Midbrain (tissue), 1 donor: ENCODE data around the gene XYLT1.

Source experiments
- DNase-seq: peaks from one replicate; lab custom pipeline; 2025; lab: John Stamatoyannopoulos, UW

The XYLT1 gene

DNA sequence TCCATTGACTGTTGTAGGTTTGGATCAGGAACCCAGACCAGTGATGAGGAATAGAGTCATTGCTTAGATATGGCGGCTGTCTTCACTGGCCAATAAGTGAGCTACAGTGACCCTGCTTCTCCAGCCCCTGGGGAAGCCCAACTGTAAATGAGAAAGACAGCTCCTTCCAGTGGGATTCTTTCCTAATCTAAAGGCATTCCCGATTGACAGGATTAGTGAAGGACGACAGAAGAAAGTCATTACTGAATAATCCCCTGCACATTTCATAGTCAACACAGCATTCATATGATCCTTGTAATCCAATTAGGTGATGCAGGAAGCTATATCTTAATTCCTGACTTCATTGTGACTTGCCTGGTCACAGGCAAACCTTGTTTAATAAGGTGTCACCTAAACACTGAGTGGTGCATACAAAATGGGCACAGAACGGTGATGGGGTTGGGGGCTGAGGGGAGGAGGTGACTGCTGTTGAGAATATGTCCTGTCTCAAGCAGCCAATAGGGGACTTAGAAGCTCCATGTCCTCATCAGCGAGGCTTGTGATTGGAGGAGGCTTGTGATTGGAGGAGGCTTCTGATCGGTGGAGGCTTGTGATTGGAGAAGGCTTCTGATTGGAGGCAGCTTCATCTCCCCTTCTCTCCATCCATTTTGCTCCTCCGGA, 242.6 kb downstream of the XYLT1 start:
- no peak for DNase-seq

DNA sequence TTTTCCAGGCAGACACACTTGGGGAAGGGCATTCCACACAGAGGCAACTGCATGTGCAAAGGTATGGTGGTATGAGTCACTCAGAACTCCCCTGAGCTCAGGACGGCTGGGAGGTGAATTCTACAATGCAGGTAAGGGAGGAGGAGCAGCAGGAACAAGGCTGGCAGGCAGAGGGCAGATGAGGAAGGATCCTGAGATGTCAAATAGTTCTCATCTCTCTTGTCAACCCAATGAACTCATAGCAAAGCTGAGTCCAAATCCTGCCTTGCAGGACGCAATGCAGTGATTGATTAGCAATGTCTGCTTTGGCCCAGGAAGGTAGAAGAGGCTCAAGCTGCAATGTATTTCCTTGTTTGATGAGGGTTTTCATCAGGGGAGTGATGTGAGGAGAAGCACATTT, 243.5 kb downstream of the XYLT1 start:
- no peak for DNase-seq

DNA sequence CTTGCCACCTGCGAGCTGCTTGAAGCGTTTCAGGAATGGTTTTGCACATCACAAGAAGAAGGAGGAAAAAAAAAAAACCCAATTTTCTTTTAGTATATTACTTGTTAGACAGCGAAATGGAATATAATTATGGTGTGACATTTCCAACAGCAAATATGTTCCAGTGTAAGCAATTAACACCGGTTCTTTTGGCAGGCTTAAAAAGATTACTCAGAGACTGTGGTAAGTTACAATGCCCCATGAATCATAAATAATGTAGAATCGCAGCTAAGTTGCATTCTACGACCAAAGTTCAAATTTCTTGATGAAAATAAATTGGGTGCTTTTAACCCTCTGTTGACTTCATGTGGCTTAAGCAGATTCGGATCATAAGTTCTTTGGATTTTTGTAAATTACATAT, 245.2 kb downstream of the XYLT1 start:
- DNase-seq = no peak

DNA sequence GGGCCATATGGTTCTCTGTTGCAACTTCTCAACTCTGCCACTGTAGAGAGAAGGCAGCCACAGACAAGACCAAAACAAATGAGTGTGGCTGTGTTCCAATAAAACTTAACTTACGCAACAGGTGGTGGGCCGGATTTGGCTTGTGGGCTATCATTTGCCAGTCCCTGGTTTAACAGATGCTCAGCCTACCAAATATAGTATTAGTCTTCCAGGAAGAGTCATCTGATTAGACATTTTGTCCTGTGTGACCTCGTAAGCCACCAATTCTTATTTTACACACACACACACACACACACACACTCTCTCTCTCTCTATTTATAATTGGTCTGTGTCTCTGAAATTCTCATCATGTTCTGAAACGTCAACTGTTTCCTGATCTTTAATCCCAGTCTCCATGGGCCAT, 245.9 kb downstream of the XYLT1 start:
- DNase-seq = peak; percentile 34

DNA sequence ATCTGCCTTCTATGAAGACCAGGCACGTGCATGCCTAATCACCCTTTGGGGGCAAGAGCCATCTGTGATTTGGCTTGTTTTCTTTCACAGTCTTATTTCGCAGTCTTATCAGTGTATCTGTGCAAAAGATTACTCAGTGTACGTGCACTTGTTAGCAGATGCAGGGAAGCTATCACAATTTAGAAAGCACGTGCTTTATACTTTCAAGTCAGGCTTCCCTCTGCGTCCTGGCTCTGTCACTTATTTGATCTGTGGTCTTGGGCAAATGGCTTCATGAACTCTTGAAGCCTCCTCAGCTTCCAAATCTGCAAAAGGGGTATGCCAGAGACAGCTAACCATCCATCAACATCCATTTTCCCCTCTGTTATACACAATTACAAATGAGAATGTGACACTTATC, 246.4 kb downstream of the XYLT1 start:
- no peak for DNase-seq

DNA sequence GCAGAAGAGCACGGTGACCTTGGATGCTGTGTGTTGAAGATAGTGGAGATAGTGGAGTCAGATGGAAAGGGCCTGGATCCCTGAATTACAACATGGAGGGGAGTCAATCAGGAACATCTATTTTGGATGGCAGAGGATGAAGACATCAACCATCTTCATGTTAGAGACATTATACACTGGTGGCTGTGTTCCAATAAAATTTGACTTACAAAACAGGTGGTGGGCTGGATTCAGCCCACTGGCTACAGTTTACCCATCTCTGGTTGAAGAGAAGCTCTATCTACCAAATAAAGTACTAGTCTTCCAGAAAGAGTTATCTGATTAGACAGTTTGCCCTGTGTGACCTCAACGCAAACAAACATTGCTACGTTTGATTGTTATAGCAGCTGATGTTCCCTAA, 247.2 kb downstream of the XYLT1 start:
- DNase-seq = no peak

DNA sequence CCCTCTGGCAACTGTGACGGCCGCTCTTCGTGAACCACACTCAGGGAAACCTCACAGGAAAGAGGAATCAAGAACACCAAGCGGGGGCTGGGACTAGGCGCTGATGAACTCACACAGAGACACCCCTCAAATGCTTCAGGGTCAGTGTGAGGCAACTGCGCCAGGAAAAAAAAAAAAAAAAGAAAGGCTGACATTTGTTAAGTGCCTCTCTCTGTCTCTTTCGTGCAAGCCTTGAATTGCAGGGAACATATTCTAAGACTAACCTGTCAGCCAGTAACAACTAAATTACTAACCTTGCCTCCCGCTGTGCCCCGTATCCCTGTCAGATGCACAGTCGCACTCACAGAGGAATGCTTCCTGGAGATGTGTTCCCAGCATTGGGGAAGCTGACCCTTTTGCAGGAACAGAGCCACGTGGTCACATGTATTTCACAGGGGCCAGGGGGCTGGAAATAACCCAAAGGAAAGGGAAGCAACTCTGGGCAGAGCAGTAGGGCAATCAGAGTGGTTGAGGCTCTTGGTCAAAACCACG, 247.8 kb downstream of the XYLT1 start:
- peak; percentile 40 for DNase-seq

DNA sequence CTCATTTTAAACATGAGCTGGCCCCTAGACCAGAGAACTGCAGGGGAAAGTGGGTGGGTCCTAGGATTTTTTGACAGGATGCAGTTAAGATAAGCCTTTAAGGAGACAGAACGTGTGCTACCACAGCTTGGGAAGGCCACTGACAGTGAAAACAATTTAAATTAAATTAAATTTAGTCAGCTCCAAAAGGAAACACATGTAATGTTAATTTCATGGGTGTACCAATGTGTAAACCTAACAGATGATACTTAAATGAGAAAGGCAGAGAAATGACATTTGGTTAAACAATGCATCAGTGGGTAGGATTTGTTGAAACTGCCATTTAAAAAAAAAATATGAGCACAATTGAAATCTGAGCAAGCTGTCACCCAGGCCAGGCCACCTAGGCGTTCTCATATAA, 250.8 kb downstream of the XYLT1 start:
- DNase-seq = no peak

DNA sequence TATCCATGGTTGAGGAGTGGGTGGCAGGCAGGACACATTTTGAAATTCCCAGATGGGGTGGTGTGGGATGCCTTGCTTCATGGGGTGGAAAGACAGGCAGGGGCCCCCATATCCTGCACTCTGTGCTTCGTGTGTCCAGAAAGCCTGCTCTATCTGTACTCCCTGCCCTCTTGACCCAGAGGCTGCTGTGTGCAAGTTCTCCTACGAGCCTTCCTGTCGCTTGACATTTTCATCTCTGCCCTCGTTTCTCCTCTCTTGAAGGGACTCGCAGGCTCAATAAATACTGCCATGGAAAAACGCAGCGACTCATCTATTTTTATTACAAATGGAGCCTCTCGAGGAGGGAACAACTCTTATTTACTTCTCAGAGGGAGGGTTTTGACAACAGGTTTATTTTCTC, 254.8 kb downstream of the XYLT1 start:
- DNase-seq = no peak

DNA sequence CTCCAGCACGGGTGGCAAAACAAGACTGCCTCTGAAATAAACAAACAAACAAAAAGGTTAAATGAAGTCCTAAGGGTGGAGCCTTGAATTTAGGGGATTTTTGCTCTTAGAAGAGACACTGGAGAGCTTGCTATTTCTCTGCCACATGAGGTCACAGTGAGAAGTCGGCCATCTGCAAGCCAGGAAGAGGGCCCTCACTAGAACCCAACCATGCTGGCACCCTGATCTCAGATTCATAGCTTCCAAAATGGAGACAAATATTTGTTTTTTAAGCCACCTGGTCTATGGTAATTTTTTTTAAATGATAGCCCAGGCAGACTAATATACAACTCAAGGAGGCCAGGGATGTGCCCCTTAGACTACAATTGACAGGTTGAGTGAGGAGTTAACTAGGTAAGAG, 255.5 kb downstream of the XYLT1 start:
- DNase-seq = no peak

DNA sequence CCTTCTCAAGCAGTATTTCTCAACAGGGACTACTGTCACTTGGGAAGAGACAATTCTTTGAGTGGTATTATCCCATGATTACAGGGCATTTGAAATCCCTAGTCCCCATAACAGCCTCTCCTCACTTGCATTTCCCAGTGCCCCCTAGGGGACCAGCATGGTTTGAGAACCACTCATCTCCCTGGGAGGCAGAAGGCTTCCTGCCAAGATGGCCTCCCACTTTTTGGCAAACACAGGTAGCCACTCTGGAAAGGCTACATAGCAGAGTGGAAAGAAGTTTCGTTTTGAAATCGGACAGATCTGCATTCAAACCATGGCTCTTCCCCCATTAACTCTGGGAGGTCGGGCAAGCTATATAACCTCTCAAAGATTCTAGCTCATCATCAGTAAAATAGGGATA, 256.8 kb downstream of the XYLT1 start:
- no peak for DNase-seq

DNA sequence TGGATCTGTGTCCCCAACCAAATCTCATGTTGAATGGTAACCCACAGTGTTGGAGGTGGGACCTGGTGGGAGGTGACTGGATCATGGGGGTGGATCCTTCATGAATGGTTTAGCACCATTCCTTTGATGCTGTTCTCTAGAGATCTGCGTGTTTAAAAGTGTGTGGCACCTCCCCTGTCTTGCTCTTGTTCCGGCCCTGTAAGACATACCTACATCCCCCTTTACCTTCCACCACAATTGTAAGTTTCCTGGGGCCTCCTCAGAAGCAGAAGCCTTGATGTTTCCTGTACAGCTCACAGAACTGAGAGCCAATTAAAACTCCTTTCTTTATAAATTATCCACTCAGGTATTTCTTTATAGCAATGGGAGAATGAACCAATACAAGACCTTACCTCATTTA, 257.7 kb downstream of the XYLT1 start:
- DNase-seq = no peak

DNA sequence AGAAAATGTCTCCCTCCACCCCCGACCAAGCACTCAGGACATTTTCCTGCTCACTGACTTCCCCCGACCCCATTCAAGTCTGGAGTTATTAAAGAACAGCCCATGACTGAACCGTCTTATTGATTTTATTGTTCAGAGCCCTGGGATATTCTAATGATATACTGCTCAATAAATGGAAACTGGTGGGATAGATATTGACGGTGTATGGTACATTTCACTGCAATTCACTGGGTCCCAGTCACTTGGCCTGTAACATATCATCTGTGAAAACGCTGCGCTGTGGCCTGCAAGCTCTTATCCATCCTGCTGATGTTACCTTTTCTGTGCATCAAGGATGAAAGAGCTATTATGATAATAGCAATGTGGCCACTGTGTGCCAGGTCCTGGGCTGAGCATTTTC, 258.2 kb downstream of the XYLT1 start:
- DNase-seq = no peak

DNA sequence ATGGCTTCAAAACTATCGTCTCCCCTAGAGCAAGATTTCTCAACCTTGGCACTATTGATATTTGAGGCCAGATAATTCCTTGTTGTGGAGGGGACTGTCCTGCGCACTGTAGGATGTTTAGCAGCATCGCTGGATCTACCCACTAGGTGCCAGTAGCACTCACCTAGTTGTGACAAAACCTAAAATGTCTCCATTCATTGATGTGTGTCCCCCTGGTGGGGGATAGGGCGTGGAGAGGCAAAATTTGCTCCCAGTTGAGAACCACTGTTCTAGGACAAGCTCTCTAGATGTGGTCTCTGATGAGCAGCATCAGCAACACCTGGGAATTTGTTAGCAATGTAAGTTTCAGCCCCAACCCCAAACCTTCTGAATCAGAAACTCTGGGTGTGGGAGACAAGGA, 259.0 kb downstream of the XYLT1 start:
- DNase-seq = no peak

DNA sequence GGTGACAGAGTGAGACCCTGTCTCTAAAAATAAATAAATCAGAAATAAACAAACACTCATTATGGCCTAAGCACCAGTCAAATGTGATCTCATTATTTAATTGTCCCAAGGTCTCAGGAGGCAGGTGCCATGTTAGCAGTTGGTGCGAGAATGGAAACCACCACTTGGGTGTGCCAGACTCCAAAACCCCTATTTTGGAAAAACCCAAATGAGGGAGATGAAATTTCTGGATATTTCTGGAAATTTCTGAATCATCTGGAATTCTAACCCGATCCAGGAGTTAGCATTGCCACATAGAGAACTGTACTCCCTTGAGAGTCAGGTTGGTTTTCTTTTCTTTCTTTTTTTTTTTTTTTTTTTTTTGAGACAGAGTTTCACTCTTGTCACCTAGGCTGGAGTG, 264.0 kb downstream of the XYLT1 start:
- no peak for DNase-seq

DNA sequence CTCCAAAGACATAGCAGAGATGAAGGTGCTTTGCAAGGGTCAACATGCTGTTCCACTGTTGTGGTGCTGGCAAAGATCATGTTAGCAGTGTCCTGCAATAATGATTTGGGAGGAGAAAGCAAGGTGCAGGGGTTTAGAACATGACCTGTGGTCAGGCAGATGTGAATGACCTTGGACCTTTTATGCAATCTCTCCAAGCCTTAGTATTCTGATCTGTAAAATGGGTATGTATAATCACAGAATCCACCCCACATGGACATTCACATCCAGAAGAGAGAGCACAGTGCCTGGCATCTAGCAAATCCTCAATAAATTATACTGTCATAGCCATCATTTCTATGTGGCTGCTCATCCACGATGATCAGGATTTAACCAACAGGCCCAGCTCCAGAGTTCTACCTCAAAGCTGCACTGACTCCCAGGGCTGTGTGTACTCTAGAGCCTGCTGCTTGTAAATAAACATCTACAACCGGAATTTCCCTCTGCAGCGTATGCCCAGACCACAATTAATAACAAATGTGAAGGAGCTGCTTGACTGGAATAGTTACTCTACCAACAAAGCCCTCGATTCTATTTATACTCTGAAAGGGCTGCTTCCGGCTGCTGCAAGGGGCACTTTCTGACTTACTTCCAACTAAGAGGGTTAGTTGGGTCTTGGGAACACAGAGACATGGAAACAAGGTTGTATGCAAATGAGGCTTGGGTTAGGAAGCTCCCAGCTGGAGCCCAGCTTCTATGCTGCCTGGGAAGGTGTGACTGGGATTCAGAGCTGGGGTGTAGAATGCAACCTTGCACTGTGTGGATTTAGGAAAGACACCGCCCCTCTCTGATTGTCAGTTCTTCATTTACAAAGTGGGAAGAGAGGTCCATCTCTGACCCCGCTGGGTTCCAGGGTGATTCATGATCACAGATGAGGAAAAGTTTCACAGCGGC, 265.2 kb downstream of the XYLT1 start:
- no peak for DNase-seq

DNA sequence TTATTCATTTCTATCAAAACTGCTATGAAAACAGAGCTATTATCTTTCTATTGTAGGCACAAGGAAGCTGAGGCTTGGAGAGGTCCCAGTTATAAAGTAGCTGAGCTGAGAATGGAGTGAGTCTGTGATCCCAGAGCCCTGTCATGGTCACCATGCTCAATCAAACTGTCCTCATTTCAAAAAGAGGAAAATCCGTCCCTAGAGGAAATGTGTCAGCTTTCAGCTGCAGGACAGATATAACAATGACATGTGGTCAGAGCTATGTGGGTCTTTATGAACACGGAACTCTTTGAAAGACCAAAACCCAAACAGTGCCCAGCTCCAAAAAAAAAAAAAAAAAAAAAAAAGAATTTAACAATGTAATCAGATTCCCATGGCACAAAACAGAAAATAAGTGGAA, 266.1 kb downstream of the XYLT1 start:
- DNase-seq = no peak

DNA sequence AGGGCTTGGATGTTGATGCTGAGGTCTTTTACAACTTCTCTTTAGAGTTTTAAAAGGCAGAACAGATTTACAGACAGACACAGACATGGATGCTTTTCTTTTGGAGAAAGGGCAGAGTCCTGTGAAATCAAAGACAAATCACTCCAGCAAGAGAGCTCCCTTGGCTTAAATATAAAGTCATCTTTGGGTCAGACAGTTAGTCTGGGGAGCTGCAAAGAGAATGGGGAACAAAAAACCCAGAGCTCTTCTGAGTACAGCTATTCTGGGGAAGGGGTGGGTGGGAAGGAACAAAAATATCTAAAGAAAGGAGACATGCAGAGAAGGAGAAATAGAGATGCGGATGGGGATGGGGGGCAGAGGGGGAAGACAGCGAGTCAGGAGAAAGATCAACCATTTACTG, 266.6 kb downstream of the XYLT1 start:
- no peak for DNase-seq

DNA sequence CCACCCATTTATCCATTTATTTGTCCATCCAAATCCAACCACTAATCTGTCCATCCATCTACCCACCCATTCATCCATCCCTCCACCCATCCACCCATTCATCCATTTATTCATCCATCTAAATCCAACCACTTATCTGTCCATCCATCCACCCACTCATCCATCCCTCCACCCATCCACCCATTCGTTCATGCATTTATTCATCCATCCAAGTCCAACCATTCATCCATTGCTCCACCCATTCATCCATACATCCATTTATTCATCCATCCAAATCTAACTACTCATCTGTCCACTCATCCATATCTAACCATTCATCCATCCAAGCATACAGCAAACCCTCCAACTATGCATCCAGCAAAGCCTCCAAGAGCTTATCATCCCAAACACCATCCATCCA, 267.3 kb downstream of the XYLT1 start:
- no peak for DNase-seq

DNA sequence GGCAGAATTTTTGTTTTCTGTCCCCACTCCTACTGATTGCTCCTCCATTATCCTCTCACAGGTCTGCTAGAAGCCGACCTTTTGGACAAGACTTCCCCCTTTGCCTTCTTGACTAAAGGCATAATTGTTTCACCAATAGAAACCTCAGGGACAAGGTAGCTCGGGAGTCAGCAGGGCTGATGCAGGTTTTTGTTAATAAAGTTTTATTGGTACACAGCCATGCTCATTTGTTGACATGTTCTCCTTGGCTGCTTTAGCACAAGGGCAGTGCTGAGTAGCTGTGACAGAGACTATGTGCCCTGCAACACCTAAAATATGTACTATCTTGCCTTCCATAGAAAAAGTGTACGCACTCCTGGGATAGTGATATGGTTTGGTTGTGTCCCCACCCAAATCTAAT, 271.6 kb downstream of the XYLT1 start:
- DNase-seq = no peak

DNA sequence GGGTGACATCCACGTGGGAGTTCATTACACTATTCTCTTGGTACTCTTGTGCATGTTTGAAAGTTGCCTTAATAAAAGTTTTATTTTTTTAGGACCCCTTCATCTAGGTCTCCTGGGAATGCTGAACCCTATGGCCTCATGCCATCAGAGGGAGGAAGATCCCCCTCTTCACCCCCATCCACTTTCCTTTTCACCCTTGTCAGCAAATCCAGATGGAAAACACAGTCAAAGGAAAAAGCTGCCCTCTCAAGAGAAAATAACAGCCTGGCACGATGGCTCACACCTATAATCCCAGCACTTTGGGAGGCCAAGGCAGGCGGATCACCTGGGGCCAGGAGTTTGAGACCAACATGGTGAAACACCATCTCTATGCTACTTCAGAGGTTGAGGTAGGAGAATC, 274.2 kb downstream of the XYLT1 start:
- DNase-seq = no peak

DNA sequence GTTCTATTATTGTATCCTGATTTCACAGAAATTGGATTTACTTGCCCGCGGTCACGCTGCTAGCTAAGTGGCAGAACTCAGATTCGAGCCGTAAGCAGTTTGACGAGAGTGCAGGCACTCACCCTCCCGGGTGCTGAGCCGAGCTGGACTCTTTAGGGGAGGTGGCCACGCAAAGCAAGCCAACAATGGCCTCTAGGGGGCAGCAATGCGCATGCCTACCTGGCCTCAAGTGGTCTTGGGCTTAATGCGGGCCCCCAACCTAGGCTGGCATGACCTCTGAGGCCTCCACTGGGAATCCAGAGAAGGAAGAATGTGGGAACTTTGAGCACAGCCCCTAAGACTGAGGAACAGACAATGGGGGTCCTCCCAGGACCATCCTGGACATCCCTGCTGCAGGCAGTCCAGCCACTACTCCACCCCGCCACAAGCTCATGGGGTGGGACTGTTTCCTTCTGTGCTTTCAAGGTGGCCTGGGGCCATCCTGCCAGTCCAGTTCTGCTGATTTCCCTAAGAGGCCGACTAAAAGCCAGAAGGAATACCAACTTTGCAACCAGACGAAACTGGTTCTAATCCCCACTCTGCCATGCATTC, 276.5 kb downstream of the XYLT1 start:
- DNase-seq = peak; percentile 44

DNA sequence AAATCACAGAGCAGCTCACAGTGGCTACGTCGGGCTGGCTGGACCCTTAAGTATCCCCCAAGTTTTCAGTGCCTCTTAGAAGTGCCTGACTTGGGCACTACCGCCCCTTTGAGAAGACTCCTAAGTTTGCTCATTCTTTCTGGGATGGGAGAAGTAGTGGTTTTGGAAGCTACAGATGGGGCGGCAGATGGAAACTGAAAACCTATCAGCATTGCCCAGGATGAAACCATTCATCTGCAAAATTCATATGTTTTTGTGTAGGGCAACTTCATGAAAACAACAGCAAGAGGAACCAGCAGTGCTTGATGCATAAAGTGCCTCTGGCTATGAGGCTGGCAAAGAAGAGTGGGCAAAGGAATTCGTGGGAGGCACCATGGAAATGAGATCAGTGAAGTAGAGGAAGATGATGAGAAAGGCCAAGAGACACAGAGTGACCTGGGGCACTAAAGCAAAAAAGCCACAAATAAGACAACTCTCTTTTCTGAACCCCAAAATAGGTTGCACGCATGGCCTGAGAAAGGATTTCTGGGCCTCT, 277.1 kb downstream of the XYLT1 start:
- DNase-seq = no peak
